Measurements from ENCODE around the gene CRABP2. TPM values are rescaled to one million over a fixed set of nuclear protein-coding genes. Genes with fewer than 3 reads are reported as not detected.

The CRABP2 gene
- total RNA-seq, 1 experiment from 2014 or later: 209 TPM

DNA sequence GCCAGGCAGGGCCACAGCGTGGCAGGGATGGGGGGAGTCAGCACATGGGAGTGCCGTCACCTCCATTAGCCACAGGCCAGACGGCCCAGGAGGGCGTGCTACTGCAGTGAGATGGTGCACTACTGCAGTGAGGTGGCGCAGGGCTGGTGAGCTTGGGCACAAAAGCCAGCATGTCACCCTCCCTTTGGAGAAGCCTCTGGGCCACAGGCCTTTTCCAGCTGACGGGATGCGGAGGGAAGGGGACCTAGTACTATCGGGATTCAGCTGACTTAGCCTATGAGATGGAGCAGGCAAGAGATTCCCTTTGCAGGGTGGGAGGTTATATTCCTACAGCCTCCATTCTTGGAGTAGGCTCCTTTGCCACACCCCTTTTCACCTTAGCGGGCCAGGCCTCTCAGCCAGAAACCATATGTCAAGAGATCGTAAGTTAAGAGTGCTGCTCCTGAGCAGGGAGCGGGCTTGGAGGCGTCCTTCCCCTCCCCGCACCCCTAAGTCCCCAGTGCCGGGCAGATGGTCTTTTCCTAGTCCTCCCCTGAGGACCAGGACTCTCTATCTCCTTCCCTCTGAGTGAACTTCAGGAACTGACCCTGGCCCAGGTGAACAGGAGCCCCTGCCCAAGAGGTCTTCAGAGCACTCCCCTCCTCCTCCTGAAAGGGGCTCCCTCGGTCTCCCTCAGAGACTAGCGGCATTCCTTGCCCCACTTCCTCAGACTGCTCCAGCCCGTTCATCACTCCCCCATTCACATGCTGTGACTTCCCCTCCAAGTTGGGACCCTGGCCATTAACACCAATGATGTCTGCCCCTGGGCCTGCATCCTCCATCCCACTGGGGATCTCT, 36.4 kb downstream of the CRABP2 start:
- H4K20me1 ChIP-seq (ENCODE audit: insufficient read depth): no peaks in the 10 kb centered on the region
- H3K9me2 ChIP-seq (ENCODE audit: insufficient read depth): no peaks in the 10 kb centered on the region
- no peaks in the 10 kb centered on the region for H3K36me3 ChIP-seq (ENCODE audit: control insufficient read depth in 1 of 2, insufficient read depth in 2 of 2, low read length in 2 of 2)
- no peak overlapping the region for H3K4me2 ChIP-seq (ENCODE audit: low read length)
- H3K27ac ChIP-seq (ENCODE audit: low read depth, low read length): no peak overlapping the region
- ATAC-seq (no peak), DNase-seq (ENCODE audit: low read depth, low spot score) (no peak)
- TSS peak; percentile 34 for BruUV-seq (replicated peaks)
- ChIA-PET CTCF (interaction anchor here (1.1 kb wide), 1 partner anchor 20 kb away, joined by 4 read pairs; no protein-coding TSS in a partner anchor), RAD21 (ENCODE audit: low non-redundant PET in 1 of 2, low total read pairs in 2 of 2, uncharacterized antibody in 2 of 2, unreplicated experiment in 2 of 2) (no interaction called here), POLR2A (no interaction called here)
- intact Hi-C loops (cut with micrococcal nuclease): no loop called here
- no peak overlapping the region for H2AFZ ChIP-seq (ENCODE audit: low read depth, low read length, poor library complexity, severe bottlenecking)
- no peaks in the 10 kb centered on the region for H3K9me3 ChIP-seq (ENCODE audit: control insufficient read depth in 1 of 2, insufficient read depth in 1 of 2, low read depth in 1 of 2, low read length in 2 of 2)
- H3K4me3 ChIP-seq (replicated peaks in 1 of 2; ENCODE audit: low read depth in 1 of 2, low read length in 2 of 2): no peak overlapping the region
- H3K9ac ChIP-seq (ENCODE audit: low read length): no peak overlapping the region
- H3K27me3 ChIP-seq (ENCODE audit: insufficient read depth, low read length): no peaks in the 10 kb centered on the region
- TF ChIP-seq, protein P1, sequence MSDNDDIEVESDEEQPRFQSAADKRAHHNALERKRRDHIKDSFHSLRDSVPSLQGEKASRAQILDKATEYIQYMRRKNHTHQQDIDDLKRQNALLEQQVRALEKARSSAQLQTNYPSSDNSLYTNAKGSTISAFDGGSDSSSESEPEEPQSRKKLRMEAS (IDR thresholded peaks at IDR 0.05): no peak
- TF ChIP-seq YY1 (IDR thresholded peaks at IDR 0.05; ENCODE audit: extremely low read depth, insufficient replicate concordance, low read depth, low read length) (no peak), POLR2A (IDR thresholded peaks at IDR 0.05; ENCODE audit: borderline replicate concordance, extremely low read depth, insufficient read depth, insufficient read length) (no peak), ZFX (IDR thresholded peaks at IDR 0.05) (no peak), FOSL1 (IDR thresholded peaks at IDR 0.05; ENCODE audit: low read depth) (no peak), EZH2 (IDR thresholded peaks at IDR 0.05) (no peak), CEBPB (IDR thresholded peaks at IDR 0.05; ENCODE audit: low read depth) (no peak), POLR2AphosphoS5 (IDR thresholded peaks at IDR 0.05; ENCODE audit: low read depth, low read length) (no peak), SRF (IDR thresholded peaks at IDR 0.05; ENCODE audit: low read depth) (no peak)
- TF ChIP-seq, protein P2, sequence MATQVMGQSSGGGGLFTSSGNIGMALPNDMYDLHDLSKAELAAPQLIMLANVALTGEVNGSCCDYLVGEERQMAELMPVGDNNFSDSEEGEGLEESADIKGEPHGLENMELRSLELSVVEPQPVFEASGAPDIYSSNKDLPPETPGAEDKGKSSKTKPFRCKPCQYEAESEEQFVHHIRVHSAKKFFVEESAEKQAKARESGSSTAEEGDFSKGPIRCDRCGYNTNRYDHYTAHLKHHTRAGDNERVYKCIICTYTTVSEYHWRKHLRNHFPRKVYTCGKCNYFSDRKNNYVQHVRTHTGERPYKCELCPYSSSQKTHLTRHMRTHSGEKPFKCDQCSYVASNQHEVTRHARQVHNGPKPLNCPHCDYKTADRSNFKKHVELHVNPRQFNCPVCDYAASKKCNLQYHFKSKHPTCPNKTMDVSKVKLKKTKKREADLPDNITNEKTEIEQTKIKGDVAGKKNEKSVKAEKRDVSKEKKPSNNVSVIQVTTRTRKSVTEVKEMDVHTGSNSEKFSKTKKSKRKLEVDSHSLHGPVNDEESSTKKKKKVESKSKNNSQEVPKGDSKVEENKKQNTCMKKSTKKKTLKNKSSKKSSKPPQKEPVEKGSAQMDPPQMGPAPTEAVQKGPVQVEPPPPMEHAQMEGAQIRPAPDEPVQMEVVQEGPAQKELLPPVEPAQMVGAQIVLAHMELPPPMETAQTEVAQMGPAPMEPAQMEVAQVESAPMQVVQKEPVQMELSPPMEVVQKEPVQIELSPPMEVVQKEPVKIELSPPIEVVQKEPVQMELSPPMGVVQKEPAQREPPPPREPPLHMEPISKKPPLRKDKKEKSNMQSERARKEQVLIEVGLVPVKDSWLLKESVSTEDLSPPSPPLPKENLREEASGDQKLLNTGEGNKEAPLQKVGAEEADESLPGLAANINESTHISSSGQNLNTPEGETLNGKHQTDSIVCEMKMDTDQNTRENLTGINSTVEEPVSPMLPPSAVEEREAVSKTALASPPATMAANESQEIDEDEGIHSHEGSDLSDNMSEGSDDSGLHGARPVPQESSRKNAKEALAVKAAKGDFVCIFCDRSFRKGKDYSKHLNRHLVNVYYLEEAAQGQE (IDR thresholded peaks at IDR 0.05; ENCODE audit: low read depth): no peak
- TF ChIP-seq, protein P3, sequence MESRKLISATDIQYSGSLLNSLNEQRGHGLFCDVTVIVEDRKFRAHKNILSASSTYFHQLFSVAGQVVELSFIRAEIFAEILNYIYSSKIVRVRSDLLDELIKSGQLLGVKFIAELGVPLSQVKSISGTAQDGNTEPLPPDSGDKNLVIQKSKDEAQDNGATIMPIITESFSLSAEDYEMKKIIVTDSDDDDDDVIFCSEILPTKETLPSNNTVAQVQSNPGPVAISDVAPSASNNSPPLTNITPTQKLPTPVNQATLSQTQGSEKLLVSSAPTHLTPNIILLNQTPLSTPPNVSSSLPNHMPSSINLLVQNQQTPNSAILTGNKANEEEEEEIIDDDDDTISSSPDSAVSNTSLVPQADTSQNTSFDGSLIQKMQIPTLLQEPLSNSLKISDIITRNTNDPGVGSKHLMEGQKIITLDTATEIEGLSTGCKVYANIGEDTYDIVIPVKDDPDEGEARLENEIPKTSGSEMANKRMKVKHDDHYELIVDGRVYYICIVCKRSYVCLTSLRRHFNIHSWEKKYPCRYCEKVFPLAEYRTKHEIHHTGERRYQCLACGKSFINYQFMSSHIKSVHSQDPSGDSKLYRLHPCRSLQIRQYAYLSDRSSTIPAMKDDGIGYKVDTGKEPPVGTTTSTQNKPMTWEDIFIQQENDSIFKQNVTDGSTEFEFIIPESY (IDR thresholded peaks at IDR 0.05; ENCODE audit: extremely low read depth, insufficient replicate concordance, low read length): no peak
- H3K4me1 ChIP-seq (ENCODE audit: control insufficient read depth in 1 of 2, insufficient read depth in 2 of 2, low read length in 2 of 2): peaks cover 12 to 28% of the 10 kb centered on the region in 2 experiments
- no peaks in the 10 kb centered on the region for H3K79me2 ChIP-seq (ENCODE audit: insufficient read depth, low read length)

Measured in HCT116 (cell line).